Subcutaneous preadipocyte (primary cell): Measurements from ENCODE around the gene PEX7. TPM values are rescaled to one million over a fixed set of nuclear protein-coding genes. Genes with fewer than 3 reads are reported as not detected.

ENCODE experiments used
- small RNA-seq: library from RNA; depleted of rRNA; stranded (forward); fragments of <200 nt; gene quantifications from one replicate; pipeline ENCODE3, GENCODE V24; 2012
- total RNA-seq: library from RNA; depleted of rRNA; stranded (reverse); fragments of >200 nt; gene quantifications from 2 replicates; pipeline ENCODE4 v1.2.3, GENCODE V29; 2012

PEX7 gene, protein sequence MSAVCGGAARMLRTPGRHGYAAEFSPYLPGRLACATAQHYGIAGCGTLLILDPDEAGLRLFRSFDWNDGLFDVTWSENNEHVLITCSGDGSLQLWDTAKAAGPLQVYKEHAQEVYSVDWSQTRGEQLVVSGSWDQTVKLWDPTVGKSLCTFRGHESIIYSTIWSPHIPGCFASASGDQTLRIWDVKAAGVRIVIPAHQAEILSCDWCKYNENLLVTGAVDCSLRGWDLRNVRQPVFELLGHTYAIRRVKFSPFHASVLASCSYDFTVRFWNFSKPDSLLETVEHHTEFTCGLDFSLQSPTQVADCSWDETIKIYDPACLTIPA
- 5.5 and 6.8 TPM in 2 replicates for total RNA-seq

GRCh38 chr6:136822376-136823127 is at the start of gene PEX7:
Gene PEX7, plus strand, starts transcription at chr6:136822592. Its CDS starts 74 bp downstream, at chr6:136822666.

GRCh38 chr6:136792410-136793262 is 29.8 kb upstream of the PEX7 start, which contains the start of gene MAP3K5:
Gene MAP3K5, minus strand, starts transcription at chr6:136792477. Its CDS starts 320 bp downstream, at chr6:136792157.

DNA sequence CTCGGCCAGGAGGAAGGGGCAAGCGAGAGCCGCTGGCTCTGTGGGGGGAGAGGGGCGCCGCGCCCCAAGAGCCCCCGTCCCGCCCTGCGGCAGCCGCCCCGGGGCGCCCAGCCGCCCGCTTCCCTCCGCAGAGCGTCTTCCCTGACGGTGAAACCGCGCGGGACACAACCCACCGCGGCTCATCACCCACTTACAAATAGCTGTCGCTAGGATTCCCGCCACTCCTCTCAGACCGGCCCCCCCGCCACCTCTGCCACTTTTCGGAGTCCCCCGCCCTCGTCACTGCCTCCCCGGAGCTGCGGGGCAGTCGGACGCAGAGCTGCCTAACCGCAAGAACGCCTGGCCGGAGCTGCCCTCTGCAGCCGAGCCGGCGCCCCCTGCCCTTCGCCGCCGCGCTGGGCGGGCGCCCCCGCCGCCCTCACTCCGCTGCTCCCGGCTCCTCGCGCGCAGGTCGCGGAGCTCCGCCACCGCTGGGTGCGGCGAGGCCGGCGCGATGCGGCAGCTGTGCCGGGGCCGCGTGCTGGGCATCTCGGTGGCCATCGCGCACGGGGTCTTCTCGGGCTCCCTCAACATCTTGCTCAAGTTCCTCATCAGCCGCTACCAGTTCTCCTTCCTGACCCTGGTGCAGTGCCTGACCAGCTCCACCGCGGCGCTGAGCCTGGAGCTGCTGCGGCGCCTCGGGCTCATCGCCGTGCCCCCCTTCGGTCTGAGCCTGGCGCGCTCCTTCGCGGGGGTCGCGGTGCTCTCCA is 99.7 kb downstream of the PEX7 start, which contains the start of gene SLC35D3:
Gene SLC35D3, plus strand, starts transcription at position 366 of the 749 bp plus-strand sequence. Its CDS starts 128 bp downstream, at position 494.

Small RNAs within 50 kb of the gene (small RNA-seq; reads per million reads assigned to genes)
- not detected for gene RF00019
- gene RF00443: not detected

Other genes starting within 250 kb of the PEX7 start
- 5.9 and 17.4 TPM in 2 replicates for gene MAP3K5, start 30.1 kb upstream of the PEX7 start, total RNA-seq
- gene SLC35D3, start 99.7 kb downstream of the PEX7 start, total RNA-seq: not detected in 2 replicates
- gene IL20RA, start 222.4 kb downstream of the PEX7 start, total RNA-seq: 0.20 and 0.37 TPM in 2 replicates